HG02840 (cell line): ENCODE data around the gene FAM168A.

Source experiments
- ATAC-seq: cut with Tn5 transposase; IDR thresholded peaks from one replicate; pipeline ENCODE4 v1.9.1; 2021; ENCODE audit warnings: mild to moderate bottlenecking, moderate library complexity, moderate number of reproducible peaks; ENCODE audit not compliant: unreplicated experiment, low FRiP score

The FAM168A gene

DNA sequence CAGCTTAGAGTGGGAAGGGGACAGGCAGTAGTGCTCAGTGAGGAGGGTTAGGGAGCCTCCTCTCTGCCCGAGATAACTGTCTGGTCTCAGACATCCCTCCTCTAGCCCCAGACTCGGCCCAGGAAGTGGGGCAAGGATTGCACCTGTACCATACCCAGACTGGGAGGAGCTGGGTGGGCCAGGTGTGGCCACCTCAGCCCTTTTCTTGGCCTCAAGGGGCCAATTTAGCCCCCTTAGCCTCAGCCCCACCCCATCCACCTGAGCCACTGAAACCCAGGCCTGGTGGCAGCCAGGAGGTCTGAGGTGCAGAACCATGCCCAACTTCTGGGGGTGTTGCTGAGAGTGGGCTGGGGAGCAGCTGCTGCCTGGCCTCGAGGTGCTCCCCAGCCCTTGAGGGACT, 215.2 kb downstream of the FAM168A start:
- ATAC-seq: no peak

DNA sequence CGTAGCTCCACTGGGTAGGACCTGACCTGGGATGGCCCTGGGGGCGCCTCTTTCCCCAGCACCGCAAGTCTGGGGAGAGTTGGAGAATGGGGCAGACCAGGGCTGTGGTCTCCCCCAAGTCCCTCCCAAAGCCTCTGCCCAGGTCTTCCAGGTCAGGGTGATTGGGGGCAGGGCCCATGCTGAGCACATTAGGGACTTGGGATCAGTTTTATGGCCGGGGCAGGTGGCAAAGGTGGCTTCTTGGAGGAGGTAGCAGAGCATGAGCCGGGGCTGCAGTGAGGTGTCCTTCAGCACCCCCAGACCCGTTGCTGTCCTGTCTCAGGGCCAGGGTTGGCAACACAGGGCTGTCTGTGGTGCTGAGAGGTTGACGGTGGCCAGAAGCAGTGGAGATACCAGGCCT, 215.7 kb downstream of the FAM168A start:
- no peak for ATAC-seq

DNA sequence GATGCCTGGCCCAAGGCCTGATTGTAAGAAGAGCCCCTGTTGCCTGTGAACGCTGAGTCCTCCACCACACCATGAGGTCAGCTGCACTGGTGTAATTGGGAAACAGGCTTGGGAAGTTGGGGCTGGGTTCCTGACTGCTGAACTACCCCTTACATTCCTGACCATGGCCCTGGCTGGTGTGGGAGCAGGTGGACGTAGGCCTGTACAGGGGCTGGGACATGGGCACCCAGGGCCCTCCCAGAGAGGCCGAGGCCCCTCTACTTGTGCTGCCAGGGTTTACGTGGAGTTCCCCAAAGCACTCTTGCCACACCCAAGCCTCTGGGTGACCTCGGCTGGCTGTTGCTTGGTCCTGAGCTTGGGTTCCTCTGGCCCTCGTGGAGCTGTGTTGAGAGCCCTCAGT, 216.3 kb downstream of the FAM168A start:
- ATAC-seq: no peak

DNA sequence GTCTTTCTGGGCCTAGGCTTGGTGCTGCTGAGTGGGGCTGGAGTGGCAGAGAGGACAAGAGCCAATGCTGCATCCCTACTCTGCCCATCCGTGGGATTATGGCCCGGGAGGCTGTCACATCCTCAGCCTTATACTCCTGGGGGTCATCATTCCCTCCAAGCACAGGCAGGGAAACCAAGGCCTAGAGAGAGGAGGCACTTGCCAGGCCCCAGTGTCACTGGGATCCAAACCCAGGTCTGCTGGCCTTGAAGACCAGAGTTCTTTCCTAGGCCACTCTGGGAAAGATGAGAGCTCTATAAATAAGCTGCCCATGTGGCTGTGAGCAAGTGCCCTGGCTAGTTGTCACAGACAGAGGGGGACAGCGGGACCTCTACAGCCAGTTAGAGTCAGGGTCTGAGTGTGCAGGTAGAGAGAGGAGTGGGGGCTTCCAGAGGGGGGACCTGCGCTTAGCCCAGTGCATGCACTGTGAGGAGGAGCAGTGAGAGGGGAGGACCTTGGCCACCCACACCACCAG, 217.0 kb downstream of the FAM168A start:
- ATAC-seq: no peak

DNA sequence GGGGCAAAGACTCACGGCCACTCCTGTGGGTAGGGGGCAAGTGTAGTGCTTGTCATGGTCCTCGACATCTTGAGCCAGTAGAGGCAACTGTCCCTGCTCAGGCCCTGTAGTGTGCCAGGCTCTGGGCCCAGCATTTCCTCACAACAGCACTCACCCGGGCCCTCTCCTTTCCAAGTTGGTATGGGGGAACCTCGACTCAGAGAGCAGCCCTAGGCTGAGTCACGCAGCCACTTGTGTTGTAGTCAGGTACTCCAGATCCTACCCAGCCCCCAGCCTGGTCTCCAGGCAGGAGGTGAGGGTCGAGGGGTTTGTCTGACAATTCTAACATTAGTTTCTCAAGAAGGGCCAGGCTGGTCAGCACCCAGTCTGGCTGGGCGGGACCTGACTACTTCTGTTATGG, 217.6 kb downstream of the FAM168A start:
- no peak for ATAC-seq

DNA sequence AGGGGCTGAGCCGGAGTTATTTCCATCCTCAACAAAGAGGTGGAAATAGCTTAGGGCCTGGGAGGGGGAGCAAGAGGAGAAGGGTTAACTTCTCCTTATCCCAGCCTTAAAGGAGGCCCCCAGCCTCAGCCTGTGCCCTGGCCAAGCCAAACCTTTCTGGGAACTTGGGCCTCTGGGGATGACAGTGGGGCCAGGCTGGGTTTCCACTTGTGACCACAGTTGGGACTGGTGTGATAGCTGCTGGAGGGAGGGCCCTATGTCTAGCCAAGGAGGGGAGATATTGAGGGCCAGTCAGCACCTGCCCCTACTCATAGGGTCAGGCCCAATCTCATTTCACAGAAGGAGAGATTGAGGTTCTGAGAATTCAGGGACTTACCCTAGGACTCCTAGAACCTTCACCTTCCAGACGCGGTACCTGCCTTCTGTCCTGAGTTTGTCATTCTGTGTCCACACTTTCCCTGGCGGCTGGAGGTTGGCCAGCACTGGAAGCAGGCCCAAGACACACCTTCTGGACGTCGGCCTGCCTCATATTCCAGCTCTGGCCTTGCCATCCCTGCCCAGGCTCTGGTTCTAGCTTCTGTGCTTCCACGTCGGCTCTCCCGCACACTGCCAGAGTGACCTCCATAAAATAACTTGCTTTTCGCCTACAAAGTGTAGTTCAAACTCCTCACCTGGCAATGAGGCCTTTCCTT, 218.6 kb downstream of the FAM168A start:
- no peak for ATAC-seq

DNA sequence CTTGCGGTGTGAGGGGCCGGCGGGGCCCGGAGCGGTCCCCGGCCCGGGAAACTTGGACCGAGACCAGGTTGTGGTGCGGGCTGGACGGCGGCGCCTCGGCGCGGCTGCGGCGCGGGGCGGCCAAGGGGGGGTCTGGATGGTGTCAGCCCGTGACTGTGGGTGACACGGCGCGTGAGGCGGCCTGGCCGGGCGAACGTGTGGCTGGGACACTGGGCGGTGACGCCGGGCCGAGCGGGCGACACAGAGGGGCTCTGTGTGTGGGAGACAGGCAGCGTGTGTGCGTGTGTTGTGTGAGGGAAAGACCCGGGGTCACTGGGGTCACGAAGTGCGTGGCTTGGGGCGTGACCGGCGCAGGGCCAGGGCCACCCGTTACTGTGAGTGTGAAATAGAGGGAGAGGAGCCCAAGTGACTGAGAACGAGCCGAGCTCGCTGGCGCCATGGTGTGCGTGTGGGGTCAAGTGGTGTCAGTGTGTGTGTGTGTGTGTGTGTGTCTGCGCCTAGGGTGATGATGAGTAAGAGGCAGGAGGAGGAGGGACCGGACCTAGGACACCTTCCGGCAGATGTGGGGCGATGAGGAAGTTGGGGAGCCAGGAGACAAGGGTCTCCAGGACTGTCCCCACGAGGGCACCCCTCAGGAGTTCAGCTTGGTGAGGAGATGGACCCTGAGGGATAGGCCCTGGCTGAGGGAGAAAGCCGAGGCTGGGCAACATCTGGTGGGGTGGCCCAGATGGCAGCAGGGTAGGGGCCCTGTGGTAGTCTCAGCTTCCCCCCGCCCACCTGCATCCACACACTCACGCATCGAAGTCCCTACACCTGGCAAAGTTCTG, 220.9 kb downstream of the FAM168A start:
- ATAC-seq: peak; percentile 24

DNA sequence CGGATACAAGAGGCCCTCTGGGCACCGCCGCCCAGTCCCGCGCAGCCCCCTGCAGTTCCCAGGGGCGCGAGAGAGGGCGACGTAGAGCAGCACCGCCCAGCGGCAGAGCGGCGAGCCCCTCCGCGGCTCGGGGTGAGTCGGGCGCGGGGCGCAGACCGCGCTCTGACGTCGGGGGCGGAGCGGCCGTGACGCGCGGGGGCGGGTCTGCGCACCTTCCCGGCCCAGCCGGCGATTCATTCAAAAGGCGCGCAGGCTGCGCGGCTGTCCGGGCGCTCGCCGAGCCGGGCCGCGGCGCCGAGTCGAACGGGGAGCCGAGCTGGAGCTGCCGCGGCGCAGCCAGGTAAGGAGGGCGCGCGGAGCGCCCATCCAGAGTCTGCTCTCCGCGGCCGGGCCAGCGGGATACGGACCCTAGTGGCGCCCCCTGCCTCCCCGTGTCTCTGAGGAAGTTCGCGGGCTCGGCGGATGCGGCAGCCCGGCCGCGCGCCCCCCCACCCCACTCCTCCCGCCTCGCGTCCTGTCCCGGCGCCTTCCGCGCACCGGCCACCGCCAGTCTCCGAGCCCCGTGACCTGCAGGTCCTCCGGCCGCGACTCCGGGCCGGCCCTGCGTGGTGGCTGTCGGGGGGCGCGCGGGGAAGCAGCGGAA, 221.6 kb downstream of the FAM168A start, which contains the start of gene RELT:
TSS of gene RELT (plus strand) at position 240 of the 643 bp plus-strand sequence. CDS start 12,738 bp downstream, outside the sequence.
- peak; percentile 64 for ATAC-seq

DNA sequence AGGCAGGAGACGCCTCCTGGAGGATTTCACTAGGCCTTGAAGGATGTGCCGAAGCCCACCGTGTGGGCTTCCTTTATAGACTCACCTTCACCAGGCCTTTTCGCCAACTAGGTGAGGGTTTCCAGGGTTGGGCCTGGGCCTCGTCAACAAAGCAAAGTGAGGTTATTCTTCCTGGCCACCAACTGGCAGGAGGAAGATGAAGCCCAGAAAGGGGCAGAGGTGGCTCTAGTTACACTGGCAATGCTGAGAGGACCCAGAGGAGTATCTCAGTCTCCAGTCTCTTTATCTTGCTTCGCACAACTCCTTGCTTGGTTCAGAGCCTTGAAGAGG, 222.1 kb downstream of the FAM168A start:
- no peak for ATAC-seq

DNA sequence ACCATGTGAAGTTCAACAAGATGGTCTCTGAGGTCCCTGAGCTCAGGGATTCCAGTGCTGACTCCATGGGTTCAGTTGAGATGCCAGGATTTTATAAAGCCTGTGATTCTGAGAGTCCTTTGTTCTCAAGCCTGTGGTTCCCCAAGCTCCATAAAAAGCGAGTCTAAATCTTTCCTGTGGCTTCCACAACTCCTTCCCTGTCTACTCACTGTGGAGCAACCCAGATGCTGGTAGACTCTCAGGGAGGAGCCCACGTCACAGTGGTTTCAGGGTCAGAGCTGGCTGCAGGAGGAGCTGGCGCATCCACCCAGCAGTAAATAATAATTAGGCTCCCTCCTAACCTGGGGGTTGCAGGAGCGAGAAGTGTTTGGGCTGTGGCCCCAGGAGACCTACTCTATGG, 223.8 kb downstream of the FAM168A start:
- ATAC-seq: no peak

DNA sequence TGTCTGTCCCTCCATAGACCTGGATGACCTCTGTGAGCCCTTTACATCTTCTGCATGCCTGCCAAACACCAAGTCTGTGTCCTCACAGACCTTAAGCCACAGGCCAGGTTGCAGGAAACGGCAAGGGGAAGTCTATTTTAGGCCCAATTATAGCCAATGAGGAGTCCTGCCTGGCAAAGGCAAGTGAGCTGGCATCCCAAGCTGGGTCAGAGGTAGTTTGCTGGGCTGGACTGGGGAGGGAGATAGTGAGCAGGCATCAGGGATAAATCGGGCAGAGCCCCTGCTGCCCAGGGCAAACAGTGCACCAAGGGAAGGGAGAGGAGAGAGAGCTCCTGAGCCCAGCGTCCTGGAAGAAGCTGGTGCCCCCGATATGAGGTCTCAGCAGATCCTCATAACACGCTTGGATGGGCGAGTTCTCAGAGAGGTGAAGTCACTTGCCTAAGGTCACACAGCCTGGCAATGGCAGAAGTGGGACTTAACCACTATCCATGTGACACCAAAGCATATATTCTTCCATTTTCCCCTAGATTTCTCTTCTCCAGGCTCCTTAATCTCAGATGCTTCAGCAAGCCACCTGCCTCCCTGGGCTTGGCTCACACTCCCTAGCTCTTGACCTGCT, 225.4 kb downstream of the FAM168A start:
- ATAC-seq: no peak

DNA sequence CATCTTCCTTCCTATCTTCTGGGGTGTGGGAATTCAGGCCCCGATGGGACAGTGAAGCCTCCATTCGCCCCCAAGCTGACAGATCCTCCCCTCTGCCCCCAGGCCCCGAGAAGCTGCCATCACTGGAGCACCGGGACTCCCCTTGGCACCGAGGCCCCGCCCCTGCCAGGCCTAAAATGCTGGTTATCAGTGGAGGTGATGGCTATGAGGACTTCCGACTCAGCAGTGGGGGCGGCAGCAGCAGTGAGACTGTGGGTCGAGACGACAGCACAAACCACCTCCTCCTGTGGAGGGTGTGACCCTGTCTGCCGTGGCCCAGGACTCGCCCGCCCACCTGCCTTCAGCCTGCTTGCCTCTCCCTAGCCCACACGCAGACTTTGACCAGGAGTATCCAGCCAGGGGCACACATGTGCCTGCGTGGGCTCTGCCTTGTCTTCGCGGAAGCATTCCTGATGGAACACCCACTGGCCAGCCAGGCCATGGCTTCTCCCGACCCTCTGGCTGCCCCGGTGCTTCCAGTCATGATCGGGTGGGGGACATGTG, 230.4 kb downstream of the FAM168A start:
- no peak for ATAC-seq

DNA sequence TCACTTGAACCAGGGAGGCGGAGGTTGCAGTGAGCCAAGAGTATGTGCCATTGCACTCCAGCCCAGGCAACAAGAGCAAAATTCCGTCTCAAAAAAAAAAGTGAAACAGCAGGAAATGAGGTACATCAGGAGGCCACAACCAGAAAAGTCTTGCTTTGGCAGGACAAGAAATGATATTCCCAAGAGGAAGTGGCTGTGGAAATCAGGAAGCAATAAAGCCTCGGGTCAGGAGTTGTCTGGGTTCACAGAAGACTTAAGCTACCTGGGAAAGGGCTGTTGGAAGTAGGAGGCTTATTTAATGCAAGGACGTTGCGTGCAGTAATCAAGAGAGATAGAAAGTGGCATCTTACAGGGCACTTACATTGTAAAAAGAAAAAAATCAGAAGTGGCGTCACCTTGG, 231.0 kb downstream of the FAM168A start:
- no peak for ATAC-seq

DNA sequence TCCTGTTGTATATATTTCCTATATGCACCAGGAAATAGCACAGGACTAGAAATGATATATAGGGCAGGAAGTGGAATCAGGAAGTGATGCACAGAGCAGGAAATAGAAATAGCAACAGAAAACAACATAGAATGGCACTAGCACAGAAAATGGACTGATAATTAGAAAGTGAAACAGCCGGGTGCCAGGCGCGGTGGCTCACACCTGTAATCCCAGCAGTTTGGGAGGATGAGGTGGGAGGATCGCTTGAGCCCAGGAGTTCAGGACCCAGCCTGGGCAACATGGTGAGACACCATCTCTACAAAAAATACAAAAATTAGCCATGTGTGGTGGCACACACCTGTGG, 231.7 kb downstream of the FAM168A start:
- no peak for ATAC-seq

DNA sequence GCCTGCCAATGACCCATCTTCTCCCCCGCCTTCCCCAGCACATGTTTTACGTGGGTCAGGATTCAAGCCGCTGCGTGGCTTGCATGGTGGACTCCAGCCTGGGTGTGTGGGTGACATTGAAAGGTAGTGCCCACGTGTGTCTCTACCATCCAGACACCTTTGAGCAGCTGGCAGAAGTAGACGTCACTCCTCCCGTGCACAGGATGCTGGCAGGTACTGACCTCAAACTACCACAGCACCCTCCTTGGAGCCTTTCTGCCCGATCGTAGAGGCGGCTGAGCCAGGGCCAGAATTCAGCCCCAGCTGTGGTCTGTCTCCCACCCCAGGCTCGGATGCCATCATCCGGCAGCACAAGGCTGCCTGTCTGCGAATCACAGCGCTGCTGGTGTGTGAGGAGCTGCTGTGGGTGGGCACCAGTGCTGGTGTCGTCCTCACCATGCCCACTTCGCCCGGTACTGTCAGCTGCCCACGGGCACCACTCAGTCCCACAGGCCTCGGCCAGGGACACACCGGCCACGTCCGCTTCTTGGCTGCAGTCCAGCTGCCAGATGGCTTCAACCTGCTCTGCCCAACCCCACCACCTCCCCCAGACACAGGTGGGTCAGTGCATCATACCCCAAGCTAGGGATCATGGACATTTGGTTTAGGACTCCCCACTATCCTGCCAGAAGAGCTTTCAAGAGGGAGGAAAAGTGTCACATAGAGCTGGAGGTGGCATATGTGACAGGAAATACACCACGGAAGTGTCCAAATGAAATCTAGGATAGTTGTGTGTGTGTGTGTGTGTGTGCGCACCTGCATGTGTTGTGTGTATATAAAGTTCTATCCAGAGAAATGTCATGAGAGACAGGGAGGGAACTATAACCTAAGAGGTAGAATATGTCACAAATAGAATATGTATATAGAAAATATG, 232.3 kb downstream of the FAM168A start:
- ATAC-seq: no peak

DNA sequence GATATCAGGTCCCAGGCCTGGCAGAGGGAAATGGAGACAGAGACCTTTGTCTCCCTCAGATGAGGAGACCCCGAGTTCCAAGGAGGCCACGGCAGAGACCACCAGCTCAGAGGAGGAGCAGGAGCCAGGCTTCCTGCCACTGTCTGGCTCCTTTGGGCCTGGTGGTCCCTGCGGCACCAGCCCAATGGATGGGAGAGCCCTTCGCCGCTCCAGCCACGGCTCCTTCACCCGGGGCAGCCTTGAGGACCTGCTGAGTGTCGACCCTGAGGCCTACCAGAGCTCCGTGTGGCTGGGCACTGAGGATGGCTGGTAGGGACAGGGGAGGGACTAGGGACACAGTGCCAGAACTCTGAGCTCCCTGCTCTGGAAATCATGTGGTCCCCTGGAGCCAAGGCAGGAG, 234.8 kb downstream of the FAM168A start:
- no peak for ATAC-seq

DNA sequence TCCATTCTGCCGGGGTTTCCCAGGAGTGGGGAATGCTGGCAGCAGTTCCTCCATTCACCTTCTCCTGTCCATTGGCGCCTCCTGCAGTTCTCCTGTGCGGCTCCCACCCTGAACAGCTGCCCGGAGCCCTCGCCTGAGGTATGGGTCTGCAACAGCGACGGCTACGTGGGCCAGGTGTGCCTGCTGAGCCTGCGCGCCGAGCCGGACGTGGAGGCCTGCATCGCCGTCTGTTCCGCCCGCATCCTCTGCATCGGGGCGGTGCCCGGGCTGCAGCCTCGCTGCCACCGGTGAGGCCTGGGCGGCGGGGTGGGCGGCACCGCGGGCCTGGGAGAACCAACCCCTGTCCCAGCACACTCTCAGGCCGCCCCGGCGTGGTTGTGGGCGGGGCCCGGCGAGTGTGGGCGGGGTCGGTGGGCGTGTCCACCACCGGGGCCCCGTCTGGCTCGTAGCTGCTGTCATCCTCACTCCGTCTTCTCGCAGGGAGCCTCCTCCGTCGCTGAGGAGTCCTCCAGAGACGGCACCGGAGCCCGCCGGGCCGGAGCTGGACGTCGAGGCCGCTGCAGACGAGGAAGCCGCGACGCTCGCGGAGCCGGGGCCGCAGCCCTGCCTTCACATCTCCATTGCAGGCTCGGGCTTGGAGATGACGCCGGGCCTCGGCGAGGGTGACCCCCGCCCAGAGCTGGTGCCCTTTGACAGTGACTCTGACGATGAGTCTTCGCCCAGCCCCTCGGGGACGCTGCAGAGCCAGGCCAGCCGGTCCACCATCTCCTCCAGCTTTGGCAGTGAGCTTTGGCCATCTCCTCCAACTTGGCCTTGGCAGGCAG, 235.7 kb downstream of the FAM168A start:
- ATAC-seq: no peak

DNA sequence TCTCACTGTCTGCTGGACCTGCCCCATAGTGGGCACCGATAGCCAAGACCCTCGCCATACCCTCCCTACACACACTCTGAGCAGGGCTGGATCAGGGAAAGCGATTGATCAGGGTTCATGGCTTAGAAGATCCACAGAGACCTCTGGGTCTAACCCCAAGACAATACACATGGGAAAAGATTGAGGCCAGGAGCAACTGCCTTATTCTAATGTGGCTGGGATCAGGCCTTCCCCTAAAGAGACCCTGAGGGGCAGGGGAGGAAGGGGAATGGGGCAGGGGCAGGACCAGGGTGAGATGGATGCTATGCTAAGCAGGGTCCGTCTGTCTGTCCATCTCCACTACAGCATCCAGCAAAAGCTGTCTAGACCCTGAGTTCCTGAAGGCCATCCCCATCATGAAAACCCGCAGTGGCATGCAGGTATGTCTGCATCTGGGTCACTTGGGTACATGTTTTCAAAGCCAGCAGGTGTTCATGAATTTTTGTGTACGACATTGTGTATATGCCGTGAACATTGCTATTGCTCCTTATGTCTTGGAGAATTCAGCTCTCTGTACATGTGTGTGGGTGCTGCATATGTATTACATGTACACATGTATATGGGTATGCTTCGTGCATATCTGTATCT, 237.1 kb downstream of the FAM168A start:
- no peak for ATAC-seq
